Measurements from ENCODE around the gene NFE2L1.
A peak's percentile ranks its signal among the peaks of the same experiment; 100 is the strongest.

NFE2L1 gene

GRCh38 chr17:48021934-48022333 is 26.2 kb upstream of the NFE2L1 start:
- no peak for DNase-seq (ENCODE audit: extremely low read depth, insufficient read length)
- Histone ChIP-seq H3K36me3 (ENCODE audit: control insufficient read depth, insufficient read depth, low read length) (no peaks in the 10 kb centered on the region), H3K27me3 (replicated peaks; ENCODE audit: control insufficient read depth, insufficient read depth, low read length) (no peaks in the 10 kb centered on the region; the same call in 1 of the 2 replicates), H3K4me3 (replicated peaks; ENCODE audit: low read depth, low read length) (no peak overlapping the region)
- TF ChIP-seq CTCF (IDR thresholded peaks at IDR 0.05; ENCODE audit: insufficient read depth, low read length, poor library complexity, severe bottlenecking) = no peak

- no peaks in the 10 kb centered on the region for H3K36me3 ChIP-seq (ENCODE audit: control insufficient read depth, insufficient read depth, low read length)
- no peak for DNase-seq (ENCODE audit: extremely low read depth, insufficient read length)
- TF ChIP-seq CTCF (IDR thresholded peaks at IDR 0.05; ENCODE audit: insufficient read depth, low read length, poor library complexity, severe bottlenecking) = no peak
- H3K4me3 ChIP-seq (replicated peaks; ENCODE audit: low read depth, low read length) = no peak overlapping the region
- no peaks in the 10 kb centered on the region; the same call in 1 of the 2 replicates for H3K27me3 ChIP-seq (replicated peaks; ENCODE audit: control insufficient read depth, insufficient read depth, low read length)
Observed at GRCh38 chr17:48022901-48023300, 25.3 kb upstream of the NFE2L1 start.

- Histone ChIP-seq H3K36me3 (ENCODE audit: control insufficient read depth, insufficient read depth, low read length) (no peaks in the 10 kb centered on the region), H3K4me3 (replicated peaks; ENCODE audit: low read depth, low read length) (peak overlapping the region; percentile 65), H3K27me3 (replicated peaks; ENCODE audit: control insufficient read depth, insufficient read depth, low read length) (no peaks in the 10 kb centered on the region; the same call in 1 of the 2 replicates)
- peak; percentile 16 for TF ChIP-seq CTCF (IDR thresholded peaks at IDR 0.05; ENCODE audit: insufficient read depth, low read length, poor library complexity, severe bottlenecking)
- DNase-seq (ENCODE audit: extremely low read depth, insufficient read length) = peak; percentile 61
Observed at GRCh38 chr17:48023400-48024148, 24.6 kb upstream of the NFE2L1 start.

GRCh38 chr17:48024149-48025039 is 23.8 kb upstream of the NFE2L1 start:
- Histone ChIP-seq H3K36me3 (ENCODE audit: control insufficient read depth, insufficient read depth, low read length) (no peaks in the 10 kb centered on the region), H3K27me3 (replicated peaks; ENCODE audit: control insufficient read depth, insufficient read depth, low read length) (no peaks in the 10 kb centered on the region; the same call in 1 of the 2 replicates), H3K4me3 (replicated peaks; ENCODE audit: low read depth, low read length) (peak overlapping the region; percentile 65)
- peak; percentile 67 for DNase-seq (ENCODE audit: extremely low read depth, insufficient read length)
- no peak for TF ChIP-seq CTCF (IDR thresholded peaks at IDR 0.05; ENCODE audit: insufficient read depth, low read length, poor library complexity, severe bottlenecking)

GRCh38 chr17:48025040-48025903 is 22.9 kb upstream of the NFE2L1 start:
- peak overlapping the region; percentile 65 for H3K4me3 ChIP-seq (replicated peaks; ENCODE audit: low read depth, low read length)
- TF ChIP-seq CTCF (IDR thresholded peaks at IDR 0.05; ENCODE audit: insufficient read depth, low read length, poor library complexity, severe bottlenecking) = peak; percentile 95
- peak; percentile 93 for DNase-seq (ENCODE audit: extremely low read depth, insufficient read length)
- H3K36me3 ChIP-seq (ENCODE audit: control insufficient read depth, insufficient read depth, low read length) = no peaks in the 10 kb centered on the region
- no peaks in the 10 kb centered on the region; the same call in 1 of the 2 replicates for H3K27me3 ChIP-seq (replicated peaks; ENCODE audit: control insufficient read depth, insufficient read depth, low read length)
